ENCODE data around the gene OR2F1. TPM values are rescaled to one million over a fixed set of nuclear protein-coding genes. Genes with fewer than 3 reads are reported as not detected.
"Not testable (repeated sequence)": the region's sequence is repeated elsewhere in the genome, so short reads cannot be mapped to it uniquely, and the experiment has no call there.

Gene OR2F1
- polyA plus RNA-seq, 2 of the 4 experiments (the other 2 are of a cell fraction): not detected

- H3K27ac ChIP-seq: no peak overlapping the region
- WGBS (ENCODE audit: missing lambda C conversion rate): 0% methylated on average over 1 of the region's 1 CpG
- H3K4me3 ChIP-seq: no peak overlapping the region
- ATAC-seq: no peak
- no peak for FAIRE-seq
- no peak for DNase-seq (ENCODE audit: low read depth in 1 of 2, low spot score in 1 of 2)
- no peak overlapping the region for H3K4me2 ChIP-seq
- no peaks in the 10 kb centered on the region for H3K4me1 ChIP-seq
- ChIA-PET CTCF (no interaction called here), POLR2A (no interaction called here)
- H3K9me3 ChIP-seq: peaks cover 19% of the 10 kb centered on the region; the same call in 2 of the 3 replicates
- no peak for TF ChIP-seq HOXB13 (CRISPR knock-in tag; IDR thresholded peaks at IDR 0.05; ENCODE audit: low read depth)
- TF ChIP-seq ESRRA (IDR thresholded peaks at IDR 0.05; ENCODE audit: borderline replicate concordance, low read length): no peak
Observed at GRCh38 chr7:144006029-144006691, 51.5 kb downstream of the OR2F1 start.

GRCh38 chr7:144006692-144007042, 52.0 kb downstream of the OR2F1 start:
- ChIA-PET CTCF (interaction anchor here (0.9 kb wide), 1 partner anchor 12 kb away, joined by 4 read pairs; no protein-coding TSS in a partner anchor), POLR2A (no interaction called here)
- WGBS (ENCODE audit: missing lambda C conversion rate): 66% methylated on average over 1 of the region's 1 CpG
- TF ChIP-seq EHF (CRISPR knock-in tag; IDR thresholded peaks at IDR 0.05) (no peak), JUNB (IDR thresholded peaks at IDR 0.05) (no peak), EP300 (IDR thresholded peaks at IDR 0.05) (no peak), CEBPB (IDR thresholded peaks at IDR 0.05) (0 out of 4 replicates have a peak, but pooled peaks of 1 of the 2 experiments have one; percentile 8), CTCF (IDR thresholded peaks at IDR 0.05) (no peak)
- H3K27ac ChIP-seq: no peak overlapping the region
- no peak overlapping the region for H3K4me3 ChIP-seq
- no peak overlapping the region for H3K4me2 ChIP-seq
- no peak for ATAC-seq
- no peak for DNase-seq (ENCODE audit: low read depth in 1 of 2, low spot score in 1 of 2)
- FAIRE-seq: no peak
- peaks cover 22% of the 10 kb centered on the region; the same call in 2 of the 3 replicates for H3K9me3 ChIP-seq
- no peaks in the 10 kb centered on the region for H3K4me1 ChIP-seq

GRCh38 chr7:144009361-144009760, 54.7 kb downstream of the OR2F1 start:
- ChIA-PET POLR2A (no interaction called here), CTCF (no interaction called here)
- Histone ChIP-seq H3K4me2 (no peak overlapping the region), H3K27ac (no peak overlapping the region), H3K4me3 (no peak overlapping the region), H3K9me3 (peaks cover 22% of the 10 kb centered on the region; the same call in 2 of the 3 replicates), H3K4me1 (no peaks in the 10 kb centered on the region)
- WGBS (ENCODE audit: missing lambda C conversion rate): 4% methylated on average over 2 of the region's 2 CpGs
- DNase-seq (ENCODE audit: low read depth in 1 of 2, low spot score in 1 of 2) (no peak), FAIRE-seq (no peak), ATAC-seq (no peak)
- TF ChIP-seq ZFP36 (IDR thresholded peaks at IDR 0.05; ENCODE audit: borderline replicate concordance, partially characterized antibody) (peak; percentile 66), USF2 (IDR thresholded peaks at IDR 0.05) (no peak)

GRCh38 chr7:144010061-144010460, 55.4 kb downstream of the OR2F1 start:
- H3K9me3 ChIP-seq: peaks cover 22% of the 10 kb centered on the region; the same call in 2 of the 3 replicates
- not testable (repeated sequence) for H3K4me1 ChIP-seq; H3K4me3 ChIP-seq; FAIRE-seq; DNase-seq (ENCODE audit: low read depth in 1 of 2, low spot score in 1 of 2); H3K4me2 ChIP-seq; H3K27ac ChIP-seq; ATAC-seq
- POLR2A ChIA-PET: interaction anchor here (2.3 kb wide), 1 partner anchor 108 kb away, joined by 9 read pairs; the partner anchor contains the start of gene TCAF1
- CTCF ChIA-PET: interaction anchor here (1.4 kb wide), 1 partner anchor 273 kb away, joined by 3 read pairs; no protein-coding TSS in a partner anchor

- H3K4me3 ChIP-seq; DNase-seq (ENCODE audit: low read depth in 1 of 2, low spot score in 1 of 2); H3K4me2 ChIP-seq; H3K4me1 ChIP-seq; H3K27ac ChIP-seq; ATAC-seq; FAIRE-seq: not testable (repeated sequence)
- ChIA-PET POLR2A (interaction anchor here (2.3 kb wide), 1 partner anchor 109 kb away, joined by 9 read pairs; the partner anchor contains the start of gene TCAF1), CTCF (interaction anchor here (1.4 to 3.5 kb wide), 4 partner anchors 9 to 274 kb away, joined by 3 to 17 read pairs (median 4); partner anchors contain the start of gene TCAF1)
- WGBS (ENCODE audit: missing lambda C conversion rate): 25% methylated on average over 1 of the region's 1 CpG
- H3K9me3 ChIP-seq: peaks cover 22% of the 10 kb centered on the region; the same call in 2 of the 3 replicates
Observed at GRCh38 chr7:144010821-144011220, 56.2 kb downstream of the OR2F1 start.
